ENCODE data around the gene ARMC3. TPM values are rescaled to one million over a fixed set of nuclear protein-coding genes. Genes with fewer than 3 reads are reported as not detected.

ARMC3 gene
- total and polyA plus RNA-seq, 9 of the 15 experiments (the other 6 are each of a cell fraction or from before 2014, with no cell fraction given), result 0.33 to 1.1 (median 0.62) TPM

- TF ChIP-seq ZBTB2 (IDR thresholded peaks at IDR 0.05) (0 out of 2 replicates have a peak, but pooled peaks have one; percentile 26), ZNF24 (IDR thresholded peaks at IDR 0.05) (no peak), ZSCAN29 (IDR thresholded peaks at IDR 0.05) (no peak), ELF1 (tag; IDR thresholded peaks at IDR 0.05) (no peak; the same call in 1 of the 2 replicates), ZNF224 (CRISPR knock-in tag; IDR thresholded peaks at IDR 0.05) (no peak), DEAF1 (CRISPR knock-in tag; IDR thresholded peaks at IDR 0.05) (peak; percentile 18; the same call in 1 of the 2 replicates), RERE (CRISPR knock-in tag; IDR thresholded peaks at IDR 0.05; ENCODE audit: borderline replicate concordance) (no peak), PYGO2 (tag; IDR thresholded peaks at IDR 0.05) (no peak), MCM7 (IDR thresholded peaks at IDR 0.05) (no peak), SAFB2 (IDR thresholded peaks at IDR 0.05; ENCODE audit: borderline replicate concordance, low read depth, low read length, severe bottlenecking) (no peak), ESRRA (IDR thresholded peaks at IDR 0.05; ENCODE audit: borderline replicate concordance, low read depth) (peak; percentile 25; the same call in 1 of the 2 replicates), RBM14 (IDR thresholded peaks at IDR 0.05; ENCODE audit: borderline replicate concordance, insufficient read depth, low read depth, low read length) (no peak), JUNB (CRISPR knock-in tag; conservative IDR thresholded peaks at IDR 0.05) (no peak), NFYB (IDR thresholded peaks at IDR 0.05; ENCODE audit: extremely low read depth, insufficient read length) (no peak), ZBTB8A (IDR thresholded peaks at IDR 0.05; ENCODE audit: partially characterized antibody) (no peak), MYBL2 (IDR thresholded peaks at IDR 0.05; ENCODE audit: low read depth) (peak; percentile 18; the same call in 1 of the 2 replicates), MYBL2 (CRISPR knock-in tag; IDR thresholded peaks at IDR 0.05; ENCODE audit: borderline replicate concordance) (no peak), ZFPM2 (CRISPR knock-in tag; IDR thresholded peaks at IDR 0.05) (no peak), L3MBTL2 (IDR thresholded peaks at IDR 0.05) (peak; percentile 77)
Measured at GRCh38 chr10:23047201-23048050, 119.6 kb downstream of the ARMC3 start (continued).

All from K562 (cell line).